Colonic mucosa (tissue), 4 donors: ENCODE data around the gene CCDC9B. TPM values are rescaled to one million over a fixed set of nuclear protein-coding genes. Genes with fewer than 3 reads are reported as not detected.

Source experiments
- DNase-seq: peaks from one replicate; pipeline ENCODE4 v3.0.0-alpha.2; 2020
- H3K27ac ChIP-seq: fragments of 200-600 bp; one replicate; pipeline ENCODE4 v1.8.0; 2021
- H3K27me3 ChIP-seq: fragments of 200-600 bp; one replicate; pipeline ENCODE4 v1.8.0; 2021
- H3K36me3 ChIP-seq: fragments of 200-600 bp; one replicate; pipeline ENCODE4 v1.8.0; 2021
- H3K4me1 ChIP-seq: fragments of 200-600 bp; one replicate; pipeline ENCODE4 v1.8.0; 2021; ENCODE audit warnings: mild to moderate bottlenecking
- H3K4me3 ChIP-seq: fragments of 200-600 bp; one replicate; pipeline ENCODE4 v1.8.0; 2021
- H3K9ac ChIP-seq, 2 donors: one replicate each; pipeline ENCODE4 v1.7.0; 2013; ENCODE audit warnings: control low read depth in 2 of 2, low read depth in 2 of 2, low read length in 2 of 2
- H3K9me3 ChIP-seq: fragments of 200-600 bp; one replicate; pipeline ENCODE4 v1.8.0; 2021
- CTCF ChIP-seq: fragments of 200-600 bp; IDR thresholded peaks from one replicate; pipeline ENCODE4 v1.8.0; 2022; ENCODE audit warnings: antibody characterized with exemption, mild to moderate bottlenecking
- intact Hi-C: fragments of 100-400 bp; cut with DNase I; formaldehyde crosslinking; loops from one replicate; pipeline ENCODE4 v1.14.1; 2022
- total RNA-seq, 2 donors: library from RNA; stranded (reverse); fragmentation: NEBNext Ultra II Directional in 1 of 2; extraction: Animal tissue kit (Norgen Biotek cat#: 25700) in 1 of 2; gene quantifications; one replicate each; pipeline ENCODE4 v1.2.1, GENCODE V29; 2021
- donor health status: healthy.
- donor health status: DM: no; HTN: no; CAD: no.
- donor health status: DM: no; HTN: no; CAD: no.

The CCDC9B gene
- total RNA-seq, 2 donors from 2014 or later: 13.1 to 28.7 TPM

GRCh38 chr15:40290545-40290917 lies 50.2 kb downstream of the CCDC9B start:
- Histone ChIP-seq H3K4me3 (no peak overlapping the region), H3K9ac (no peak overlapping the region), H3K9me3 (no peaks in the 10 kb centered on the region), H3K36me3 (no peaks in the 10 kb centered on the region), H3K4me1 (peaks cover 4% of the 10 kb centered on the region), H3K27me3 (no peaks in the 10 kb centered on the region), H3K27ac (no peak overlapping the region)
- intact Hi-C loops: no loop called here
- no peak for DNase-seq
- TF ChIP-seq CTCF: no peak

DNA sequence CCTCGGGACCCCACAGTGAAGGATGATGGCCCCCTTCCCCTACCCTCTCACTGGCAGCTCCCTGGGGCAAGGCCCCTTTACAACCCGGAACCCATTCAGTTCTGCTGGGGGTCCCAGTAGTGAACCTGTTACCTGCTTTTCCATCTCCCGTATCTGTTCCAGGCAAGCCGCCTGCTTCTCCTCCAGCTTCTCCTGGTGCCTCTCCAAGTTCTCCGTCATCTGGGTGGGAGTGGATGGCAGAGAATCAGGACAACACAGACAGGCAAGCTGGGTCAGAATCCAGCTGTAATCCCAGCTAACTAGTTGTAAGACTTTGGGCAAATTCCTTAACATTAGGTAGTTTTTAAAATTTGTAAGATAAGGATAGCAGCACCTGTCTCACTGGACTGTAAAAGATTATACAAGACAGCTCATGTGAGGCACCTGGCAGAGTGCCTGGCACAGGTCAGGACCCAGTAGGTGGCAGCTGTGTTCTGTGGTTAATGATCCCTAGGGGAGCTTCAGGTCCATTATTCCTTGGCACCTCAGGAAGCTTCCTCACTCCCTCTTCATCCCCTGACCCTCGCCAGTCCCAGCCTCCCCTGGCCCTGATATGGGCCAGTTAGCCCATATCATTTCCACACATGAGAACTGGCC lies 51.5 kb downstream of the CCDC9B start:
- H3K36me3 ChIP-seq: no peaks in the 10 kb centered on the region
- H3K9ac ChIP-seq: peak overlapping the region in 1 of 2 donors; percentile 19
- no peaks in the 10 kb centered on the region for H3K9me3 ChIP-seq
- DNase-seq: peak; percentile 84
- no peak overlapping the region for H3K27ac ChIP-seq
- H3K4me3 ChIP-seq: no peak overlapping the region
- H3K27me3 ChIP-seq: no peaks in the 10 kb centered on the region
- TF ChIP-seq CTCF: no peak
- peaks cover 4% of the 10 kb centered on the region for H3K4me1 ChIP-seq
- intact Hi-C loops: no loop called here

DNA sequence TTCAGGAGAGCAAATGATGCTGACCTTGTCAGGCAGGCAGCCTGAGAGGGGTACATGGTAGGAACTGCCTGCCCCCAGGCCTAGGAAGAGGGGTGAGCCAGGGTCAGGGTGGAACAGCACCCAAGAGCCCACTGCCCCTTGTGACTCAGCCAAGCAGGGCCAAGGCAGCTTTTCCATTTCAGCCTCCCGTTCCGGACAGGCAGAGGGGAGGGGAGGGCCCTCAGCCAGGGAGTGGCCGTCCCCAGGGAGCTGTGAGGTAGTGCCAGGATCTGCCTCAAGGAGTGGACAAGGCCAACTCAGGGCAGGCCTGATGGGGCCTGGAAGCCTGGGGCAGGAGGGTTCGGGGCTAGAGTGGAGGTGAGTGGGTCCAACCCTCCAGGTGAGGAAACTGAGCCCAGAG lies 52.8 kb downstream of the CCDC9B start:
- Histone ChIP-seq H3K36me3 (no peaks in the 10 kb centered on the region), H3K4me3 (no peak overlapping the region), H3K27ac (no peak overlapping the region), H3K27me3 (peaks cover 9% of the 10 kb centered on the region), H3K9ac (no peak overlapping the region), H3K9me3 (no peaks in the 10 kb centered on the region), H3K4me1 (peaks cover 7% of the 10 kb centered on the region)
- intact Hi-C loops: no loop called here
- no peak for TF ChIP-seq CTCF
- no peak for DNase-seq

DNA sequence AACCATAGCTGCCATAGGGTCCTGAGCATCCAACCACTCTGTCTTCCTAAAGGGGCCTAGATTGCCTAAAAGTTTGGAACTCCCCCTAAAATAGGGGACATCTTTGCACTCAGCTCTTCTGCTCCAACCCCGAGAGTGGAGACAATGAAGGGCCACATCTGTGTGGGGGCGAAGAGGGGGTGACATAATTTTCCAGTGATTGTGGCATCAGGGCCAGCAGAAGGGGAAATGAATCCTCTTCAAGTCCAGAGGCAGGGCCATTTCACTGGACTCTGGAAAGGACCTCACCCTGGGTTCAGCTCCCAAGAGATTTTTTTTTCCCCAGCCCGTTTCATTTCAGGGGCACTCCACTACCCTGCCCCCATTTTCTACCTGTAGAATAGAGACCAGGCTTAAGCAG lies 53.2 kb downstream of the CCDC9B start:
- no peak overlapping the region for H3K27ac ChIP-seq
- TF ChIP-seq CTCF: no peak
- no peaks in the 10 kb centered on the region for H3K9me3 ChIP-seq
- DNase-seq: no peak
- H3K4me1 ChIP-seq: peaks cover 11% of the 10 kb centered on the region
- H3K36me3 ChIP-seq: no peaks in the 10 kb centered on the region
- intact Hi-C loops: no loop called here
- no peak overlapping the region for H3K4me3 ChIP-seq
- peaks cover 14% of the 10 kb centered on the region for H3K27me3 ChIP-seq
- H3K9ac ChIP-seq: no peak overlapping the region

DNA sequence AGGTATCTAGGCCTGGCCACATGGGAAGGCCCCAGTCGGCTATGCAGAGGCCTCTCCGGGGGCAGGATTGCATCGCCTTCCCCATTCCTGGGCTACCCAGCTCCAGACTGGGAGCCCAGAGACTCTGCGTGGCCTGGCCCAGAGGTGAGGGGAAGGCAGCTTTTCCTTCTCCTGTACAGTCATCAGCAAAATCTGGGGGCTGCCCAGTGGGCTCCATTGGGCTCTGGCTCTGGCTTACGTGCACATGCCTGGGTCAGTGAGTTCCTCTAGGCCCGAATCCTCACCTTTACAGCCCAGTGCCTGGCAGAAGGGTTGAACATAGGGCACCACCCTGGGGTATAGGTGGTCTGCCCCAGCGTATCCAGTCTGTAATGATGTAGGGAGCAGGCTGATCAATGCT lies 53.9 kb downstream of the CCDC9B start:
- peaks cover 14% of the 10 kb centered on the region for H3K4me1 ChIP-seq
- no peak for TF ChIP-seq CTCF
- intact Hi-C loops: no loop called here
- no peaks in the 10 kb centered on the region for H3K9me3 ChIP-seq
- H3K36me3 ChIP-seq: no peaks in the 10 kb centered on the region
- H3K4me3 ChIP-seq: no peak overlapping the region
- H3K9ac ChIP-seq: no peak overlapping the region
- no peak overlapping the region for H3K27ac ChIP-seq
- no peak for DNase-seq
- H3K27me3 ChIP-seq: peaks cover 21% of the 10 kb centered on the region
